HG02678 (cell line): Measurements from ENCODE around the gene RPN2.

Source experiments
- ATAC-seq: cut with Tn5 transposase; IDR thresholded peaks from one replicate; pipeline ENCODE4 v1.9.1; 2021; ENCODE audit warnings: mild to moderate bottlenecking, moderate library complexity; ENCODE audit not compliant: unreplicated experiment

RPN2 gene

DNA sequence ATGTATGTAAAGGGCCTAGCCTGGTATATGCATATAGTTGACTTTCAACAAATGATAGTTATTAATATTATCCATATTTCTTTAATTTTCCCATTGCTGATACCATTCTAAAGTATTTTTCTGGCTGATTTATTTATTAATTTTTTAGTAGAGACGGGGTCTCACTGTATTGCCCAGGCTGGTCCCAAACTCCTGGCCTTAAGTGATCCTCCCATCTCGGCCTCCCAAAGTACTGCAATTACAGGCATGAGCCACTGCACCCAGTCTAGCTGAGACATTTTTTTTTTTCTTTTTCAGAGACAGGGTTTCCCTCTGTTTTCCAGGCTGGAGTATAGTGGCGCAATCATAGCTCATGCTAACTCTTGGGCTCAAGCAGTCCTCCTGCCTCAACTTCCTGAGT is 30.1 kb downstream of the RPN2 start:
- no peak for ATAC-seq

DNA sequence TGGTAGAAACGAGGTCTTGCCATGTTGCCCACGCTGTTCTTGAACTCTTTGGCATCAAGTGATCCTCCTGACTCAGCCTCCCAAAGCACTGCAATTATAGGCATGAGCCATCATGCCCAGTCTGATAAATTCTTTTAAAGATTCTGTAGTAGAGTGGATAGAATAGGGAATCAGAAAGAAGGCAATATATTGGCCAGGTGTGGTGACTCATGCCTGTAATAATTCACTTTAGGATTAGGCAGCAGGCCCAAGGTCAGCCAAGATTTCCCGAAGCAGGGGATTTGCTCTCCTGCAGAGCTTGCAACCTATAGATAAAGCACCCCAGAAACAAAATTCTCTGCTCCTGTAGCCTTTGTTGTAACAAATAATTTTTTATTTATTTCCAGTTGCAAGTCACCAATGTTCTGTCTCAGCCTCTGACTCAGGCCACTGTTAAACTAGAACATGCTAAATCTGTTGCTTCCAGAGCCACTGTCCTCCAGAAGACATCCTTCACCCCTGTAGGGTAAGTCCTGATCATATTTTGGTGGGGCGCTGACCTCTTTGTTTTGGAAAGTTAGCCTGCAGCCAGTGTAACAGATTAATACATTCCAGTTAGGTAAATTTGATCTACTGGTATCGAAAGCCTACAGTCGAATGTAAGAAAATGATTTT is 30.7 kb downstream of the RPN2 start:
- ATAC-seq: no peak

DNA sequence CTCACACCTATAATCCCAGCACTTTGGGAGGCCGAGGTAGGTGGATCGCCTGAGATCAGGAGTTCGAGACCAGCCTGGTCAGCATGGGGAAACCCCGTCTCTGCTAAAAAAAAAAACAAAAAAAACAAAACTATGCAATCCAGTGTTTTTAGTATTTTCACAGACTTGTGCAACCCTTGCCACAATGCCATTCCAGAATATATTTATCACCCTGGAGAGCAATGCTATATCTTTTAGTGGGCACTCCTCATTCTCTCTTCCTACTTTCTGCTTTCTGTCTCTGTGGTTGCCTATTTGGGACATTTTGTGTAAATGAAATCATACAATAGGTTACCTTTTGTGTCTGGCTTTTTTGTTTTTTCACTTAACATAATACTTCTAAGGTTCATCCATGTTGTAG is 39.3 kb downstream of the RPN2 start:
- ATAC-seq: no peak

DNA sequence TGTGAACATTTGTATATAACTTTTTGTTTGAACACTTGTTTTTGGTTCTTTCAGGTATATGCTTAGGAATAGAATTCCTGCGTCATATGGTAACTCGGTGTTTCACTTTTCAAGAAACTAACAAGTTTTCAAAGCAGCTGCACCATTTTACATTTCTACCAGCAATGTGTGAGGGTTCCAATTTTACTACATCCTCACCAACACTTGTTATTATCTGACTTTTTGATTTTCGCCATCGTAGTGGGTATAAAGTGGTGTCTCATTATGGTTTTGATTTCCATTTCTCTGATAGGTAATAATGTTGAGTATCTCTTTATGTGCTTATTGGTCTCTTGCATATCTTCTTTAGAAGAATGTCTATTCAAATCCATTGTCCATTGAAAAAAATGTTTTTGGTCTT is 39.8 kb downstream of the RPN2 start:
- ATAC-seq: no peak

DNA sequence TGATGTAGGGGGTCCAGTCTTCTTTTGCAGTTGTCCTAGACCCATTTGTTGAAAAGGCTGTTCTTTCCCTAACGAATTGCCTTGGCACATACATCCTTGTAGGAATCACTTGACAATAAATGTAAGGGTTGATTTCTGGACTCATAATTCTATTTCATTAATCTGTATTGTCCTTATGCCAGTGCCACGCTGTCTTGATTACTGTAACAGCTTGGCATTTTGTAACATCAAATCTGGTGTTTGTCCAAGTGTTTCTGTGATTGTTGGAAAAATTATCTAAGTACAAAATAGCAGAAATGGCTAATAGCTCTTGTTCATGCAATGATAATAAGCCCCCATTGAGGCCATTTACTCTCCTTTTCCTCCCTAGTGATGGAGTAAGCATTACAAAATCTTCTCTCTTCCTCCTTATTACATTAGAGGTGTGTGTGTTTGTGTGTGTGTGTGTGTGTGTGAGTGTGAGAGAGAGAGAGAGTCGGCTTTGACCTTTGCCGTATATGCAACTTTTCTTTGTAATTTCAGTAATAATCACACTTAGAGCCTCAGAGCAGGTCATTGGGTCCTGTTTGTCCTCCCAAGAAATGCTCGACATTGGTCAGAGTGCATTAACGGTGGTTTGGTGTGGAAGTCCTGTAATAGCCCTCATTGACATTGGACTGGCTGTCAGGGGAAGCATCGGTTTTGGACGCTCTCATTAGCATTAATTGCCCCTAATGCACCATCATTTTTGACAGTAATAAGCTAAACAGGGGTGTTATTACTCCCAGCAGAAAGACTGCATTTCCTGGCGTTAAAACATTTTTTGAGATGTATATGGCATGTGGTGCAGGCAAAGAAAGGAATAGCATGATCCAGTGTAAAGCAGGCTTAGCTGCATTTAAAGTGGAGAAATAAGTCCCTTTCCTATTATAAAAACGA is 40.9 kb downstream of the RPN2 start:
- ATAC-seq: no peak

DNA sequence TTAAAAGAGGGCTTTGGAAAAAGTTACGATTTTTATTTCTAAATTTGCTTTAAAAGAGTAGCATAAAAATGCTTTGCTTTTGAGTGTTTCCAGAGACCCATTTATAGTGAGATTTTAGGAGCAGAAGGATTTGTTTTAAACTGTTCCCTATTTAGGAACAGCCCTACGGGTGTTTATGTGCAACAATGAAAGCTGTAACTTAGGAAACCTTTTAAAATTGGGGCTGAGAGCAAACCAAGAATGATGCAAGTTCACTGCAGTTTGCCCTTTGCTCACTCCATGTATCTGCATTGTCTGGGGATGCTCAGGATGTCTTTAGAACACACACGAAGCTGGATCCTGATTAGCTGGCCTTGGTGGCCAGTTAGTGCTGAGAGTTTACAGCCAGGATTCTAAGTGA is 41.6 kb downstream of the RPN2 start:
- no peak for ATAC-seq

DNA sequence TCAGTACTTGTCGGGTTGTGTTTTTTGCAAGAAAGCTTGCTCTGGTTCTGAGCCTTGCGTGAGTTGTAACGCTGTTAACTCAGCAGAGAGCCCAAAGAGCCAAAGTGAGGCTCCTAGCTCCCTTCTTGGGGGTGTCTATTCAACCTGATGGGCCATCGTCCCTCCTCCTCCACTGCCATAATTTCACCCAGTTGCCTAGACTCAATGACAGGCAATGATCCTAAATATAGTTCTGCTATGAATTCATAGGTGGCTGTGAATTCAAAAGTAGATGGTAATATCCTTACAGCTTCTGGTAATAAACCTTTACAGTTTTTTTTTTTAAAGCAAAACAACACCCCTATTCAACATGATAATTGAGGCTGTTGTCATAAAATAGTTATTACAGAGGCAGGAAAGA is 43.0 kb downstream of the RPN2 start:
- no peak for ATAC-seq

DNA sequence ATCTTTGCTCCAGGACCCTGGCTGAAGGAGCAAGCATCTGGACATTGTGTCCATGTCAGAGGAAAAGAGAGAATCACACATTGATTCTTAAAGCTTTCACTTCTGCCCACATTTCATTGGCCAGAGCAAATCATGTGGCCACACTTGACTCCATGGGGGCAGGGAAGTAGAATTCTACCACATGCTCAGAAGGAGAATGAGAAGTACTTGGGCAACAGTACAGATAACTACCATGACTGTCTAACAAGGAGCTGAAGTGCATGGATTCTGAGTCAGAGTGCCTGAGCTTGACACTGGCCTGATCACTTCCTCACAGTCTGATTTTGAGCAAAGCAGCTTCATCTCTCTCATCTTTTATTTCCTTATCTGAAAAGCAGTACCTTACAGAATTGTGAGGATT is 43.9 kb downstream of the RPN2 start:
- ATAC-seq: no peak

DNA sequence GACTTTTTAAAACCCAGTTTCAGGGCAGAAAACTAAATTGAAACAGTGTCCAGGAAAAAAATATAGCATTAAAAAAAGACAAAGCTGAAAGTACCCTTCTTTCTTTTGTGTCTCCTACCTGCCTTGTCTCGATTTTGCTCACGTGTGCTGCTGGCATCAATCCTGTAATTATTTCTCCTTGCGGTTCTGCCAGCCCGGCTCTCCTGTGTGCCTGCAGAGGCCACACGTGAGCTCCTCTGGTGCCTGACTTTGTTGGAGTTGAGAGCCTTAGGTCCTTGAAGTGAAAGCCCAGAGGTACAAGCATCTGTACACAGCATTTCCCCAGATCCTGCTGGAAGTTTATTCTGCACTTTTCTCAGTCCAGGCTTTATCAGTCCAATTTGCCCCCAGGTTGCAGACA is 46.0 kb downstream of the RPN2 start:
- ATAC-seq: no peak

DNA sequence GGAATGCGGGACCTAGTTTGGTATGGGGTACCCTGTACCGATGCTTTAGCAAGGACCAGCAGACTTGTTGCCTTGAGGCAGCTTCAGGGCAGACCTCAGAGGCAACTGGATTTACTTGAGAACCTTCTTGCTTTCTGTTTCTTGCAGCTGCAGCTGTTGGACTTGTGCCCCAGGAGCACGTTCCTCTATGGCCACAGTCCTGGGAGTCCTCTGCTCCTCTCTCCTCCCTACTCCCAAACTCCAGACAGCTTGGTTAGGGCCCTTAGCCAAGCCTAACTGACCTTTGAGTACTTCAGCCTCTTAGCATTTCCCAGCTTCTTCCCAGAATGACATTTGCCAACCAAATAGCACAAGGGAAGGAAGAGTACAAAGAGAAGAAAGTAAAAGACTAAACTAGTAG is 47.8 kb downstream of the RPN2 start:
- no peak for ATAC-seq

DNA sequence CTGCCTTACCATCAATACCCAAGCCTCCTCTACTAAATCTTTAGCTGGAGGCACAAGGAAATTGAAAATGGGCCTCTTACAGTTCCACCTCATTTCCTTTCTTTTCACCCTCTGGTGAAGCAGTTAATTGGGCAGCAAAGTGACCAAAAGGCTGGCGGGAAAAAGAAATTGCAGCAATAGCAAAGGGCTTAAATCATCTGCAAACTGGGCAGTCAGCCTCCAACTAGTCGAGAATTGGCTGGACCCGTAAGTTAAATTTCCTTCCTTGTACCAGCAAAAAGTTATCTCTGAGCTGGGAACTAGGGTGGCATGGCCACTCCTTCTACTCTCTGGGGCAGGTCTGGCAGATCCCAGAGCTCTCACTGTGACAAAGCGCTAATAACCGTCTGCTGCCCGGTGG is 49.0 kb downstream of the RPN2 start:
- ATAC-seq: no peak

DNA sequence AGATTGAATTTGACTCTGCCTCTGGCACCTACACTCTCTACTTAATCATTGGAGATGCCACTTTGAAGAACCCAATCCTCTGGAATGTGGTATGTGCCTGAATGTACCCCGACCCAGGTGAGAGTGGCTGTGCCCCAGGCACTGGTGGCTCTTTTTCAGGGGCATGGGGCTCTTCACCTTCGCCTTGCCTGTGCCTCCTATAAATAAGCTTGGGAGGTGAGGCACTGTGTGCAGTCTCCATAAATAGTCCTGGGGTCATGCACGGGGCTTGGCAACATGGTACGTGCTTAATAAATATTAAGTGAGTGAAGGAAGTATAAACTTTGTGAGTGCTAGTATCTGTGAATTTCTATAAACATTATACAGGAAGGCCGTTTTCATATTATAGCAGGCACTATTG is 49.5 kb downstream of the RPN2 start:
- ATAC-seq: no peak

DNA sequence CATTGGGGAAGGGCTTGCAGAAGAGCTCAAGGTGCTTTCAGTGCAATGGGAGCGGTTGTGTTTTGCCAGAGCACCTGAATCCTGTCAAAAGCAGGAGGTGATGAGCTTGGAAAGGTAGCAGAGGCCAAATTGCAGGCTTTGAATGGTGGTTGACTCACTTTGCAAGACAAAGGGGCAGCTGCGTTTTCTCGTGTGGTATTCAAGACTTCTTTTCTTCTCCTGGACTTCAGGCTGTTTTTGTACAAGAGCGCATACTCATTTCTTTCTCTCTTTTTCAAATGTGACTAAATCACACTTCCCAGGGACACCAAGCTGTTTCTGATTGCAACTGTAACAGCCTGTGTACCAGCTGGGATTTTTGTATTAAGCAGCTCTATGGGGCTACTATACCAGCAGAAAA is 50.2 kb downstream of the RPN2 start:
- ATAC-seq: no peak

DNA sequence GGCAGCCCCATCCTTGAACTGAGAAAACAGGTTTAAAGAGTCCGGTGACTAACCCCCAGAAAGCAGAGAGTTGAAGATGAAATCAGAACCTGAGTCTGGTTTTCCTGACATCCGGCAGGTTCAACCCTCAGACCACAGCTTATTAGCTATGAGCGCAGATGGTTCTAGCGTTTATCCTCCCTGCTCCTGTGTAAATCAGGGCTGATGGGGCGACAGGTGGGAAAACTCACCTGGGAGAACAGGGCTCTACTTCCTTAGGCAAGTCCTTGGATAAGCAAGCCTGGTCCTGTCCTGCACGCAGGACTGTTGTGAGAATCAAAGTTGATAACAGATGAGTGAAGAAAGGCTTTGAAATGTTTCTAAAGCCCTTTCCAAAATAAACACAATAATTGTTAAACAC is 51.1 kb downstream of the RPN2 start:
- ATAC-seq: no peak

DNA sequence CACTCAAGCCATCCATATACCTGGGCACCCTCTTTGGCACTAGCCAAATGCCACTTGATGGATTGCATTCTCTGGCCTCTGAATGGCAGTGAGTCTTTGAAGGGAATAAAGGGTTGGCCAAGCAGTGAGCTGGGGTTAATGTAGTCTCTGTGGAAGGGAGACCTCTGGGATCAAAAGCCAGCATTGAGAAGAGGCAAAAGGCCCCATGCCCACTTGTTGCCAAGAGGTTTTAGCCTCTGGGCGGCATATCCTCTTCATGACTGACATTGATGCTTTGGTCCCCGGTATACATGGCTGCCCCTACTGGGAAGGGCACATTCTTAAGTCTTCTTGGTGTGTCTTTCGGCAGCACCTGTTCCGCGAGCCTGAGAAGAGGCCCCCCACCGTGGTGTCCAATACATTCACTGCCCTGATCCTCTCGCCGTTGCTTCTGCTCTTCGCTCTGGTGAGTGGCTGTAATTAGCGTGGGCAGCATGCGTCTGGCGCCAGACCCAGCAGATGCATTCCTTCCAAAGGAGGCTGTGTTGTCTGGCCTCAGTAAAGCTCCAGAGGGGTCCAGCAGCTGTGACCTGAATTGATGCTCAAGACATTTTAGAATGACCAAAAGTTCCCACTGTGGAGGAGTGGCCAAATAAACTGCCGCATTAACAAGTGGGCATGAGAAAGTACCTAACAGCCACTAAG is 53.0 kb downstream of the RPN2 start:
- ATAC-seq: no peak

DNA sequence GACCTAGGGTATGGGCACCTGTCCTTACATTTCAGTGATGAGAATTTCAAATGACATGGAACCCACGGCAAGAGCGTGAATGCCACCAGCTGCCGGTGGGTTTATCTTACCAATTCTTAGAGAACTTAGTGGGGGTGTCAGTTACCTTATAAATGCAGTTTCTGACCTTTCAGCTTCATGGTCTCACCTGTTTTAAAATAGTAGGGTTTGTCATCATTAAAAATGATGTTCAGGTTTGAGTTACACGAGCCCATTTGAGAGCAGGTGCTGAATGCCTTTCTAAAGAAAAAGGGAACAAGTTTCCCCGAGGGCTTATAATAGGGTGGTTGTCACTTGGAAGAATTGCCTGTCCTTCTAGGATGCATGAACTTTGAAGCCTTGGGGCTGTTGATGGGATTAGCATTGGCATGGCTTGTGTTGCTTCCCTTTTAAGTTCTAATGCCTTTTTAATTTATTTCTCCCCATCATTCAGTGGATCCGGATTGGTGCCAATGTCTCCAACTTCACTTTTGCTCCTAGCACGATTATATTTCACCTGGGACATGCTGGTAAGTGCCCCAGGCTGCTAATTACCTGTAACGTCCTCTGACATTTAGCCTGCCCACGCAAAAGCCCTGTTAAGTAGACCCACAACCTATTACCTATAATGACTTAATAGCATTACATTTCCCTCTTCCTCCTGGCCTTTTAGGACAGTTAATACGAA is 54.6 kb downstream of the RPN2 start:
- no peak for ATAC-seq

DNA sequence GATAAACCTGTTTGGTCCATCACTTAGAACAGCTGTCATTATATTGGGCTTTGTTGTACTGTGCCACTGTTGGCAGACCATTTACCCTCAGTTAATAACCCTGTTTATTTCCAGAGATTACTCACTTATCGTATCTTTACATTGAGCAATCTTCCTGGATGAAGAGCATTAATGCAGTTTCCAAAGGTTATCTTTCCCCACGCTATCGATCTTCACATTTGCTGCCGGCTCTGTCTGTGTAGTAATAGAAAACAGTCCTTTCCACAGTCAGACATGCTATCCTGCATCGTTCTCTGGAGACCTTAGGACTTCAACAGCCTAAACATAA is 55.1 kb downstream of the RPN2 start:
- ATAC-seq: no peak

DNA sequence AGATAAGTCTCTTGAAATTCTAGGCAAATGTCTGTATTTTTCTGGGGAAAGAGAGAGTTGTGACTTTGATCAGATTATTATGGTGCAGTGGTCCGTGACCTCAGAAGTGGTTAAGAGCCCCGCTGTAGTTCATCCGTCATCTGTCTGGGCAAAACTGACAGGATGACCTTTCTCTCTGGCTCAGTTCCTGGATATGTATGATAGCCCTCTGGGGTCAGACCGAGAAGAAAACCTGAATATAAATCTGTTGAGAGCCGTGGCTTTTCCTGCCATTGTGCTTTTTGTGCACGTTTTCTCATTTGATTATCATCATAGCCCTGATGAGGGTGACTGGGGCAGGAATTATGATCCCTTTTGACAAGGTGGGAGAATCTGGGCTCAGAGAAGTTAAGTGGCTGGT is 55.9 kb downstream of the RPN2 start:
- ATAC-seq: no peak

DNA sequence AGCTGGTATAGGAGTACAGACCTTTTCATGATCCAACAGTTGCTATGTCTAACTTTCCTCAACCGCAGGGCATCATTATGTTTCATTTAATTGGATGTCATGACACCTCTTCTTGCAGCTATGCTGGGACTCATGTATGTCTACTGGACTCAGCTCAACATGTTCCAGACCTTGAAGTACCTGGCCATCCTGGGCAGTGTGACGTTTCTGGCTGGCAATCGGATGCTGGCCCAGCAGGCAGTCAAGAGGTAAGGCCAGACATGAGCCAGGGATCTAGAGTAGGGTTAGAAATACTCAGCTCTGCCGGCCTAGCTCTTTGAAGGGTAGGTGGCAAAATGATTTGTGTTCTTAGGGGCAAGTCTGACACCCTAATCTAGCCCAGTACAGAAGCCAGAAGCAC is 57.3 kb downstream of the RPN2 start:
- no peak for ATAC-seq

DNA sequence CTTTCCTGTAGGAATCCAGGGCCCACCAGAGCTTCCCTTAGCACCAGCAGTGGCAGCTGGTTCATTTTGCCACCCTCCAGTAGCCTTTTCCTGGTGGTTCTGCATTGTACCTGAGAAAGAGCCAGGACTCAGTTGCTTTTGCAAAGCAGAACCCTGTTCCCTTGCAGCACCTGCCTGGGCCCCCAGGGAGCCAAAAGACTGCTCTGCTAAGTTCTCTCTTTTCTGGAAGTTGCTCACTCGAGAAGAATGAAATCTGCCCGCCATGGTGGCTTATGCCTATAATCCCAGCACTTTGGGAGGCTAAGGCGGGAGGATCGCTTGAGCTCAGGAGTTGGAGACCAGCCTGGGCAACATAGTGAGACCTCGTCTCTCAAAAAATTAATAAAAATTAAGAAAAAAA is 58.5 kb downstream of the RPN2 start:
- ATAC-seq: no peak

DNA sequence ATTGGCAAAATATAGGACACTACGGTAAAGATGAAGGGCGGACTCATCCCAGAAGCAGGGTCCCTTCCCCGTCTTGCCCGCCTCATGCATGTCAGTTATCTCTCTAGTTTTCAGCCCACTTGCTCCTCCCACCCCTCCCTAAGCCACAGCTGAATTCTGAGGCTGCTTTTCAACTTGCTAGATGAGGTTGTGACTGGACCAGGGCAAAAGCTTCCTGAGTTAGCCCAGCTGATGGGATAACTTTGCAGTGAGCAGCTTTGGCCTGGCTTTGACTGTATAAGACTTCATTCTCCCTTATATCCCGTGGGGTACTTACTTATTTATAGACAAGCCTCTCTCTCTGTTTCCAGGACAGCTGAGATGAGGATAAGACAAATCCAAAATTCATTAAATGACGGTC is 59.3 kb downstream of the RPN2 start:
- no peak for ATAC-seq
